HG03457 (cell line): ENCODE data around the gene BRD3OS.

Source experiments
- ATAC-seq: cut with Tn5 transposase; IDR thresholded peaks from one replicate; pipeline ENCODE4 v1.9.1; 2021; ENCODE audit warnings: moderate number of reproducible peaks; ENCODE audit not compliant: unreplicated experiment

BRD3OS gene

GRCh38 chr9:134049772-134050588 lies 24.7 kb downstream of the BRD3OS start:
- ATAC-seq = no peak

GRCh38 chr9:134050726-134051125 lies 25.4 kb downstream of the BRD3OS start:
- no peak for ATAC-seq

GRCh38 chr9:134051319-134051718 lies 26.0 kb downstream of the BRD3OS start:
- no peak for ATAC-seq

- no peak for ATAC-seq
Observed at GRCh38 chr9:134052491-134052890, 27.2 kb downstream of the BRD3OS start.

GRCh38 chr9:134052941-134053340 lies 27.7 kb downstream of the BRD3OS start:
- no peak for ATAC-seq

- ATAC-seq = no peak
Observed at GRCh38 chr9:134053401-134053871, 28.2 kb downstream of the BRD3OS start.

GRCh38 chr9:134053941-134054761 lies 28.9 kb downstream of the BRD3OS start:
- no peak for ATAC-seq

- ATAC-seq = no peak
Observed at GRCh38 chr9:134054891-134055811, 29.9 kb downstream of the BRD3OS start.

- no peak for ATAC-seq
Observed at GRCh38 chr9:134055981-134056461, 30.7 kb downstream of the BRD3OS start.

GRCh38 chr9:134056483-134057306 lies 31.4 kb downstream of the BRD3OS start:
- no peak for ATAC-seq

GRCh38 chr9:134057307-134057657 lies 32.0 kb downstream of the BRD3OS start:
- ATAC-seq = no peak

- no peak for ATAC-seq
Observed at GRCh38 chr9:134057751-134058701, 32.7 kb downstream of the BRD3OS start.

GRCh38 chr9:134058716-134059115 lies 33.4 kb downstream of the BRD3OS start:
- no peak for ATAC-seq

- no peak for ATAC-seq
Observed at GRCh38 chr9:134059188-134059641, 33.9 kb downstream of the BRD3OS start.

GRCh38 chr9:134059661-134060395 lies 34.5 kb downstream of the BRD3OS start:
- no peak for ATAC-seq

GRCh38 chr9:134060546-134060945 lies 35.3 kb downstream of the BRD3OS start:
- no peak for ATAC-seq

GRCh38 chr9:134061019-134061687 lies 35.9 kb downstream of the BRD3OS start:
- no peak for ATAC-seq
